Mesenchymal stem cell (in vitro differentiated cells and primary cell): ENCODE data around the gene HGS.

Source experiments
- DNase-seq: peaks from one replicate; pipeline ENCODE4 v3.0.0-alpha.2; 2013
- H2AFZ ChIP-seq: one replicate; pipeline ENCODE4 v1.6.1; 2013; ENCODE audit warnings: low read depth, mild to moderate bottlenecking, control low read depth, inconsistent platforms, low read length, moderate library complexity
- H2AK5ac ChIP-seq: 2 replicates; pipeline ENCODE4 v1.6.1; 2013; ENCODE audit warnings: low read length, moderate library complexity, mild to moderate bottlenecking, inconsistent platforms; ENCODE audit not compliant: severe bottlenecking
- H2BK120ac ChIP-seq: one replicate; pipeline ENCODE4 v1.6.1; 2013; ENCODE audit warnings: low read depth, mild to moderate bottlenecking, inconsistent platforms, low read length, moderate library complexity
- H2BK12ac ChIP-seq, 2 experiments: one replicate each; pipeline ENCODE4 v1.6.1; 2013; ENCODE audit warnings: inconsistent platforms in 2 of 2, low read length in 2 of 2, mild to moderate bottlenecking in 2 of 2, moderate library complexity in 2 of 2, control low read depth in 1 of 2
- H2BK15ac ChIP-seq: one replicate; pipeline ENCODE4 v1.6.1; 2013; ENCODE audit warnings: mild to moderate bottlenecking, low read depth, inconsistent platforms; ENCODE audit not compliant: poor library complexity, severe bottlenecking
- H2BK5ac ChIP-seq: 2 replicates; pipeline ENCODE4 v1.6.1; 2013; ENCODE audit warnings: low read depth, mild to moderate bottlenecking, low read length, control low read depth, inconsistent platforms; ENCODE audit not compliant: poor library complexity, severe bottlenecking
- H3K14ac ChIP-seq, 2 experiments: one replicate each; pipeline ENCODE4 v1.6.1; 2013; ENCODE audit warnings: inconsistent platforms in 2 of 2, low read length in 2 of 2, control low read depth in 1 of 2, mild to moderate bottlenecking in 1 of 2, moderate library complexity in 1 of 2
- H3K18ac ChIP-seq, 2 experiments: one replicate each; pipeline ENCODE4 v1.6.1; 2013; ENCODE audit warnings: inconsistent platforms in 2 of 2, low read length in 2 of 2, control low read depth in 1 of 2, low read depth in 1 of 2, mild to moderate bottlenecking in 1 of 2
- H3K23ac ChIP-seq, 2 experiments: one replicate each; pipeline ENCODE4 v1.6.1; 2013; ENCODE audit warnings: inconsistent platforms in 2 of 2, low read length in 2 of 2, mild to moderate bottlenecking in 2 of 2, moderate library complexity in 2 of 2, control low read depth in 1 of 2
- H3K27ac ChIP-seq: 2 replicates; pipeline ENCODE4 v1.5.1; 2013; ENCODE audit warnings: mild to moderate bottlenecking, moderate library complexity, low read length, control low read depth, inconsistent platforms; ENCODE audit not compliant: poor library complexity, severe bottlenecking
- H3K27me3 ChIP-seq, 2 experiments: 2 replicates each; pipeline versions ENCODE4 v1.6.1 to v1.7.0; 2013; ENCODE audit warnings: low read length in 2 of 2, mild to moderate bottlenecking in 2 of 2, moderate library complexity in 2 of 2, control low read depth in 1 of 2, inconsistent platforms in 1 of 2; ENCODE audit not compliant: control insufficient read depth in 1 of 2, insufficient read depth in 1 of 2
- H3K36me3 ChIP-seq, 2 experiments: 2 replicates each; pipeline versions ENCODE4 v1.6.1 to v1.7.0; 2013; ENCODE audit warnings: low read length in 2 of 2, control low read depth in 1 of 2, inconsistent platforms in 1 of 2, low read depth in 1 of 2, mild to moderate bottlenecking in 1 of 2; ENCODE audit not compliant: insufficient read depth in 2 of 2, control insufficient read depth in 1 of 2
- H3K4ac ChIP-seq, 2 experiments: one replicate each; pipeline ENCODE4 v1.6.1; 2013; ENCODE audit warnings: inconsistent platforms in 2 of 2, low read length in 2 of 2, mild to moderate bottlenecking in 2 of 2, moderate library complexity in 2 of 2, control low read depth in 1 of 2, low read depth in 1 of 2
- H3K4me1 ChIP-seq: 2 replicates; pipeline ENCODE4 v1.6.1; 2013; ENCODE audit warnings: low read depth, low read length, control low read depth; ENCODE audit not compliant: control insufficient read depth, insufficient read depth
- H3K4me2 ChIP-seq: 2 replicates; pipeline ENCODE4 v1.6.1; 2013; ENCODE audit warnings: low read length, mild to moderate bottlenecking, inconsistent platforms; ENCODE audit not compliant: poor library complexity, severe bottlenecking
- H3K4me3 ChIP-seq, 2 experiments: 2 replicates each; pipeline versions ENCODE4 v1.5.1 to v1.7.0; 2013; ENCODE audit warnings: low read length in 2 of 2, mild to moderate bottlenecking in 2 of 2, control low read depth in 1 of 2, low read depth in 1 of 2; ENCODE audit not compliant: insufficient read depth in 1 of 2
- H3K79me1 ChIP-seq: replicated peaks from 2 replicates; pipeline ENCODE4 v1.6.1; 2013; ENCODE audit warnings: mild to moderate bottlenecking, control low read depth, low read length, inconsistent platforms; ENCODE audit not compliant: poor library complexity, severe bottlenecking
- H3K9ac ChIP-seq: 2 replicates; pipeline ENCODE4 v1.7.0; 2013; ENCODE audit warnings: mild to moderate bottlenecking, low read length, moderate library complexity
- H3K9me3 ChIP-seq: 2 replicates; pipeline ENCODE4 v1.7.0; 2013; ENCODE audit warnings: mild to moderate bottlenecking, low read length; ENCODE audit not compliant: control insufficient read depth
- H4K8ac ChIP-seq: one replicate; pipeline ENCODE4 v1.6.1; 2013; ENCODE audit warnings: inconsistent platforms, mild to moderate bottlenecking, low read length, moderate library complexity
- H4K91ac ChIP-seq: one replicate; pipeline ENCODE4 v1.6.1; 2013; ENCODE audit warnings: mild to moderate bottlenecking, low read length, inconsistent platforms
- WGBS: methylation state at CpG from one replicate; pipeline ENCODE4 v1.1.7; 2013; ENCODE audit warnings: mixed read lengths; 5-methylcytosine and 5-hydroxymethylcytosine counted together

HGS gene

DNA sequence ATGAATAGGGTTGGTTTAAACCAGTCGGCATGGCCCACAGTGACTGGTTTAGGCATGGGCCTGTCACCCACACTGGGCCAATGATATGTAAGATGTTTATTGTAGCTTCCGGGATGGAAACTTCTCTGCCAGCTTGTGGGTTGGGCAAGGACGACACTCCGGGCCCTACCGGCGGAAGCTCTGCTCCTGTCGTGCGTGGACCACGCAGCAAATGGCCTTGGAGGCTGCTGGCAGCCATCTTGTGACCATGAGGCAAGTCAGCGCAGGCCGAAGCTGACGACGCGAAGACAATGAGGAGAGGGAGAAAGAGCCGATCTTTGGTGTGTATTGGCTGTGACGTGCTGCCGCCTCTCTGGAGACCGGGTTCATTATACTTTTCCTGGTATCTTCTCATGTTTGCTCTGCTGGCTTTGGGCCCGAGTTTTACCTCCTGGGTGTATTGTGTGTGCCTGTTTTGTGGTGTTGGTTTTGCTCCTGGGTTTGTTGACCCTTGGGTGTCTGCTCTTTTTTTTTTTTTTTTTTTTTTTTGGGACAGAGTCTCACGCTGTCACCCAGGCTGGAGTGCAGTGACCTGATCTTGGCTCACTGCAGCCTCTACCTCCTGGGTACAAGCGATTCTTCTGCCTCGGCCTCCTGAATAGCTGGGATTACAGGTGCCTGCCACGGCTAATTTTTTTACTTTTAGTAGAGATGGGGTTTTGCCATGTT, 43.7 kb downstream of the HGS start:
- Histone ChIP-seq H3K18ac (no peak overlapping the region), H2BK12ac (no peak overlapping the region), H4K8ac (no peak overlapping the region), H3K4me2 (no peak overlapping the region), H3K36me3 (no peaks in the 10 kb centered on the region), H2AK5ac (no peak overlapping the region), H3K27ac (no peak overlapping the region), H2AFZ (no peak overlapping the region), H3K23ac (no peak overlapping the region), H3K4me3 (no peak overlapping the region), H2BK5ac (no peak overlapping the region), H3K4me1 (peaks cover 12% of the 10 kb centered on the region), H3K9ac (no peak overlapping the region), H3K27me3 (peaks cover 4 to 9% of the 10 kb centered on the region in 2 experiments), H3K9me3 (no peaks in the 10 kb centered on the region), H3K79me1 (no peaks in the 10 kb centered on the region), H3K14ac (no peak overlapping the region), H2BK15ac (no peak overlapping the region), H2BK120ac (no peak overlapping the region), H4K91ac (peak overlapping the region; percentile 48), H3K4ac (no peak overlapping the region)
- DNase-seq, result no peak
- 95% methylated on average over 23 of the region's 23 CpGs for WGBS

DNA sequence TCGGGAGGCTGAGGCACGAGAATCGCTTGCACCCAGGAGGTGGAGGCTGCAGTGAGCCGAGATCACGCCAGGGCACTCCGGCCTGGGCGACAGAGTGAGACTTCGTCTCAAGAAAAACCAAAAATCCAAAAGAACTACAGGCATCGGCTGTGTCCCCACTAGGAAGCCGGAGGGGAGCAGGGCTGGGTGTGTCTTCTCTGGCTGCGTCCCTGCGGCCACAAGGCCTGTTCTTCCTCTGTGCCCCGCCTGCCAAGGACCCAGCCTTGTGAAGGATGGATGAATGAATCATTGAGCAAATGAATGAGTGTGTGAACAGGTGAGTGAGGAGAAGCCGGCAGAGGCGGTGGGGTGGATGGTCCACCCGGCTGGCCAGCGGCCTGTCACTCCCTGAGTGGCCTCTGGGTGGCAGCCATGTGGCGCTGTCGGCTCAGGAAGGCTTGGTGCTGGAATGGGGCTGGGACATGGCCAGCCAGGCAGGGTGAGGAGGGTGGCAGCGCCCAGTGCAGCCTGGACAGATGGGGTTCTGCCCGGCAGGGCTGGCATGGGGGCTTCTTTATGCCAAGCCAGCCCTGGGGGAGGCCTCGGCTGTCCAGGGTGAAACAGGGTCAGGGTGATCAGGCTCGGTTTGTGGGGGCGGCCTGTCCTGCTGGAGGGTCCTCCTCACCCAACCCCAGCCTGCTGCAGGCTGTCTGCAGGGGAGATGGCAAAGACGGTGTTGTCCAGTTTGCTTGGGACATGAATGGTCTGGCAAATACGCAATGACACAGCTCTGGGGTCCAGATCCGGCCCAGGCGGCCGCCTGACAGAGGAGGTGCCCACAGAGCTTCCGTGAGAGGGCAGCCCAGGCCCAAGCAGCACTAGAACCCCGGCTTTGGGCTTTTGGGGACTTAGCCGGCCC, 49.9 kb downstream of the HGS start:
- no peak overlapping the region for H2BK5ac ChIP-seq
- no peaks in the 10 kb centered on the region for H3K36me3 ChIP-seq
- no peak overlapping the region for H4K8ac ChIP-seq
- peaks cover 13 to 20% of the 10 kb centered on the region in 2 experiments for H3K27me3 ChIP-seq
- no peak overlapping the region for H2BK120ac ChIP-seq
- no peak overlapping the region for H2AK5ac ChIP-seq
- H3K4ac ChIP-seq, result no peak overlapping the region
- peak; percentile 69 for DNase-seq
- H2BK12ac ChIP-seq, result peak overlapping the region in 1 of 2 experiments; percentile 15
- H4K91ac ChIP-seq, result no peak overlapping the region
- WGBS, result 48% methylated on average over 32 of the region's 32 CpGs
- H2BK15ac ChIP-seq, result no peak overlapping the region
- H3K14ac ChIP-seq, result no peak overlapping the region
- no peak overlapping the region for H3K4me2 ChIP-seq
- H2AFZ ChIP-seq, result no peak overlapping the region
- H3K79me1 ChIP-seq, result no peaks in the 10 kb centered on the region
- no peak overlapping the region for H3K9ac ChIP-seq
- H3K9me3 ChIP-seq, result no peaks in the 10 kb centered on the region
- no peak overlapping the region for H3K27ac ChIP-seq
- H3K4me3 ChIP-seq, result no peak overlapping the region
- H3K4me1 ChIP-seq, result peaks cover 15% of the 10 kb centered on the region
- H3K23ac ChIP-seq, result no peak overlapping the region
- H3K18ac ChIP-seq, result no peak overlapping the region

- Histone ChIP-seq H2BK15ac (no peak overlapping the region), H2BK120ac (no peak overlapping the region), H3K79me1 (no peaks in the 10 kb centered on the region), H3K36me3 (no peaks in the 10 kb centered on the region), H3K14ac (no peak overlapping the region), H3K4me1 (peaks cover 15% of the 10 kb centered on the region), H3K27me3 (peaks cover 14 to 20% of the 10 kb centered on the region in 2 experiments), H3K4me2 (no peak overlapping the region), H3K9ac (no peak overlapping the region), H3K18ac (no peak overlapping the region), H2BK12ac (peak overlapping the region in 1 of 2 experiments; percentile 31), H2AFZ (no peak overlapping the region), H3K4ac (no peak overlapping the region), H2AK5ac (no peak overlapping the region), H2BK5ac (no peak overlapping the region), H4K91ac (no peak overlapping the region), H4K8ac (no peak overlapping the region), H3K27ac (no peak overlapping the region), H3K9me3 (no peaks in the 10 kb centered on the region), H3K4me3 (peak overlapping the region in 1 of 2 experiments; percentile 2), H3K23ac (no peak overlapping the region)
- no peak for DNase-seq
- 88% methylated on average over 33 of the region's 35 CpGs for WGBS
Measured at GRCh38 chr17:81734405-81735263, 50.8 kb downstream of the HGS start.
